Trophoblast cell (in vitro differentiated cells and primary cell): Measurements from ENCODE around the gene ASB7.

Source experiments
- DNase-seq, 2 donors: peaks; one replicate each; pipeline ENCODE4 v3.0.0-alpha.2; 2016
- H2AFZ ChIP-seq: 2 replicates; pipeline ENCODE4 v1.6.1; 2013; ENCODE audit warnings: low read length, moderate library complexity, mild to moderate bottlenecking; ENCODE audit not compliant: insufficient read depth, poor library complexity
- H2AK5ac ChIP-seq: 2 replicates; pipeline ENCODE4 v1.6.1; 2013; ENCODE audit warnings: mild to moderate bottlenecking, low read length
- H2BK120ac ChIP-seq: 2 replicates; pipeline ENCODE4 v1.6.1; 2013; ENCODE audit warnings: low read length, mild to moderate bottlenecking, moderate library complexity; ENCODE audit not compliant: insufficient read depth, poor library complexity
- H2BK12ac ChIP-seq: 2 replicates; pipeline ENCODE4 v1.6.1; 2013; ENCODE audit warnings: mild to moderate bottlenecking, low read length, moderate library complexity
- H2BK5ac ChIP-seq: 2 replicates; pipeline ENCODE4 v1.6.1; 2013; ENCODE audit warnings: low read length, low read depth, moderate library complexity, mild to moderate bottlenecking; ENCODE audit not compliant: poor library complexity
- H3K14ac ChIP-seq: 2 replicates; pipeline ENCODE4 v1.6.1; 2013; ENCODE audit warnings: mild to moderate bottlenecking, low read length
- H3K18ac ChIP-seq: 2 replicates; pipeline ENCODE4 v1.6.1; 2013; ENCODE audit warnings: mild to moderate bottlenecking, low read length
- H3K23ac ChIP-seq: 2 replicates; pipeline ENCODE4 v1.6.1; 2013; ENCODE audit warnings: low read length
- H3K27ac ChIP-seq: 2 replicates; pipeline ENCODE4 v1.5.1; 2013; ENCODE audit warnings: low read depth, mild to moderate bottlenecking, inconsistent platforms, low read length, moderate library complexity
- H3K27me3 ChIP-seq: 2 replicates; pipeline ENCODE4 v1.6.1; 2013; ENCODE audit warnings: inconsistent platforms, mild to moderate bottlenecking, low read length, moderate library complexity; ENCODE audit not compliant: insufficient read depth
- H3K36me3 ChIP-seq, 2 experiments: 1 replicate in 1 of 2; 2 replicates in 1 of 2; pipeline ENCODE4 v1.6.1; 2013; ENCODE audit warnings: low read length in 2 of 2, mild to moderate bottlenecking in 2 of 2, moderate library complexity in 1 of 2; ENCODE audit not compliant: insufficient read depth in 2 of 2, control insufficient read depth in 1 of 2
- H3K4ac ChIP-seq: 2 replicates; pipeline ENCODE4 v1.6.1; 2013; ENCODE audit warnings: low read depth, mild to moderate bottlenecking, low read length, moderate library complexity
- H3K4me1 ChIP-seq, 2 experiments: 1 replicate in 1 of 2; 2 replicates in 1 of 2; pipeline ENCODE4 v1.6.1; 2013; ENCODE audit warnings: low read length in 2 of 2, mild to moderate bottlenecking in 2 of 2, moderate library complexity in 1 of 2; ENCODE audit not compliant: insufficient read depth in 2 of 2, control insufficient read depth in 1 of 2
- H3K4me2 ChIP-seq: 2 replicates; pipeline ENCODE4 v1.6.1; 2013; ENCODE audit warnings: inconsistent platforms, mild to moderate bottlenecking, low read length, moderate library complexity
- H3K4me3 ChIP-seq: 2 replicates; pipeline ENCODE4 v1.5.1; 2013; ENCODE audit warnings: mild to moderate bottlenecking, low read depth, low read length, inconsistent platforms
- H3K79me1 ChIP-seq: one replicate; pipeline ENCODE4 v1.6.1; 2013; ENCODE audit warnings: low read length
- H3K79me2 ChIP-seq: 2 replicates; pipeline ENCODE4 v1.6.1; 2013; ENCODE audit warnings: low read length, mild to moderate bottlenecking; ENCODE audit not compliant: control insufficient read depth, insufficient read depth, poor library complexity
- H3K9ac ChIP-seq: 2 replicates; pipeline ENCODE4 v1.6.1; 2013; ENCODE audit warnings: mild to moderate bottlenecking, low read length
- H3K9me3 ChIP-seq: 2 replicates; pipeline ENCODE4 v1.6.1; 2013; ENCODE audit warnings: low read depth, mild to moderate bottlenecking, control low read depth, inconsistent platforms, low read length; ENCODE audit not compliant: insufficient read depth
- H4K12ac ChIP-seq: 2 replicates; pipeline ENCODE4 v1.6.1; 2013; ENCODE audit warnings: low read depth, mild to moderate bottlenecking, low read length, moderate library complexity
- H4K8ac ChIP-seq: 2 replicates; pipeline ENCODE4 v1.6.1; 2013; ENCODE audit warnings: low read depth, mild to moderate bottlenecking, low read length, moderate library complexity
- H4K91ac ChIP-seq: one replicate; pipeline ENCODE4 v1.6.1; 2013; ENCODE audit warnings: low read depth, mild to moderate bottlenecking, low read length, moderate library complexity
- WGBS: extraction: QIAGEN DNeasy Blood & Tissue Kit; methylation state at CpG from one replicate; pipeline ENCODE4 v1.1.7; 2013; ENCODE audit warnings: missing lambda C conversion rate; ENCODE audit not compliant: insufficient read length, insufficient coverage; ENCODE audit errors: extremely low coverage; 5-methylcytosine and 5-hydroxymethylcytosine counted together

Gene ASB7

GRCh38 chr15:100684591-100684990 is 82.2 kb downstream of the ASB7 start:
- Histone ChIP-seq H4K12ac (no peak overlapping the region), H2BK120ac (no peak overlapping the region), H4K91ac (no peak overlapping the region), H3K23ac (no peak overlapping the region), H3K79me1 (no peaks in the 10 kb centered on the region), H3K27ac (no peak overlapping the region), H2AFZ (no peak overlapping the region), H3K4ac (no peak overlapping the region), H3K9ac (no peak overlapping the region), H3K14ac (no peak overlapping the region), H3K79me2 (no peaks in the 10 kb centered on the region), H2BK12ac (no peak overlapping the region), H3K18ac (no peak overlapping the region), H4K8ac (no peak overlapping the region), H3K4me2 (no peak overlapping the region), H3K36me3 (no peaks in the 10 kb centered on the region), H3K27me3 (no peaks in the 10 kb centered on the region), H2BK5ac (no peak overlapping the region), H3K4me1 (peaks cover 9 to 10% of the 10 kb centered on the region in 2 experiments), H3K4me3 (no peak overlapping the region), H3K9me3 (peaks cover 3% of the 10 kb centered on the region), H2AK5ac (no peak overlapping the region)
- no CpG with 5 or more reads among the region's 6 CpGs for WGBS
- DNase-seq = no peak

- no peak overlapping the region for H3K14ac ChIP-seq
These were observed 83.8 kb downstream of the ASB7 start for GRCh38 chr15:100686021-100686724.

GRCh38 chr15:100686725-100687473 is 84.5 kb downstream of the ASB7 start:
- Histone ChIP-seq H4K91ac (no peak overlapping the region), H3K4ac (no peak overlapping the region), H2BK5ac (no peak overlapping the region), H4K8ac (no peak overlapping the region), H3K79me1 (no peaks in the 10 kb centered on the region), H4K12ac (no peak overlapping the region), H3K27ac (no peak overlapping the region), H3K27me3 (no peaks in the 10 kb centered on the region), H3K4me1 (peaks cover 9 to 10% of the 10 kb centered on the region in 2 experiments), H2BK12ac (no peak overlapping the region), H3K79me2 (no peaks in the 10 kb centered on the region), H3K36me3 (no peaks in the 10 kb centered on the region), H3K9ac (no peak overlapping the region), H2AFZ (no peak overlapping the region), H2BK120ac (no peak overlapping the region), H2AK5ac (no peak overlapping the region), H3K9me3 (peaks cover 2% of the 10 kb centered on the region), H3K18ac (no peak overlapping the region), H3K23ac (no peak overlapping the region), H3K4me2 (no peak overlapping the region), H3K14ac (no peak overlapping the region), H3K4me3 (no peak overlapping the region)
- 100% methylated on average over 2 of the region's 15 CpGs for WGBS
- no peak for DNase-seq

More at GRCh38 chr15:100686021-100686724, 83.8 kb downstream of the ASB7 start:
- WGBS = no CpG with 5 or more reads among the region's 23 CpGs
- Histone ChIP-seq H3K79me2 (no peaks in the 10 kb centered on the region), H3K4me3 (no peak overlapping the region), H3K9me3 (peaks cover 3% of the 10 kb centered on the region), H4K91ac (no peak overlapping the region), H3K4me1 (peaks cover 9 to 10% of the 10 kb centered on the region in 2 experiments), H3K18ac (no peak overlapping the region), H2BK12ac (no peak overlapping the region), H3K23ac (no peak overlapping the region), H2AFZ (no peak overlapping the region), H3K4me2 (no peak overlapping the region), H3K9ac (no peak overlapping the region), H2BK5ac (no peak overlapping the region), H2AK5ac (no peak overlapping the region), H2BK120ac (no peak overlapping the region), H3K27me3 (no peaks in the 10 kb centered on the region), H3K79me1 (no peaks in the 10 kb centered on the region), H3K27ac (no peak overlapping the region), H3K36me3 (no peaks in the 10 kb centered on the region), H3K4ac (no peak overlapping the region), H4K12ac (no peak overlapping the region), H4K8ac (no peak overlapping the region)
- DNase-seq = no peak

GRCh38 chr15:100687582-100688141 is 85.3 kb downstream of the ASB7 start:
- Histone ChIP-seq H2AFZ (no peak overlapping the region), H2BK12ac (no peak overlapping the region), H2AK5ac (no peak overlapping the region), H3K27me3 (no peaks in the 10 kb centered on the region), H3K9me3 (peaks cover 2% of the 10 kb centered on the region), H3K18ac (no peak overlapping the region), H3K27ac (no peak overlapping the region), H3K14ac (no peak overlapping the region), H3K4me3 (no peak overlapping the region), H2BK5ac (no peak overlapping the region), H2BK120ac (no peak overlapping the region), H3K4me1 (peaks cover 9 to 10% of the 10 kb centered on the region in 2 experiments), H3K4ac (no peak overlapping the region), H3K36me3 (no peaks in the 10 kb centered on the region), H3K9ac (no peak overlapping the region), H3K79me2 (no peaks in the 10 kb centered on the region), H3K23ac (no peak overlapping the region), H3K79me1 (no peaks in the 10 kb centered on the region), H4K12ac (no peak overlapping the region), H4K91ac (no peak overlapping the region), H3K4me2 (no peak overlapping the region), H4K8ac (no peak overlapping the region)
- no peak for DNase-seq
- no CpG with 5 or more reads among the region's 11 CpGs for WGBS
